Cardiac muscle cell (in vitro differentiated cells and primary cell): Measurements from ENCODE around the gene AQP12A. TPM values are rescaled to one million over a fixed set of nuclear protein-coding genes. Genes with fewer than 3 reads are reported as not detected.

Experiments
- DNase-seq, 2 donors: peaks; one replicate each; pipeline versions ENCODE4 v3.0.0 to v3.0.0-alpha.2; 2010 to 2017; ENCODE audit warnings: low read depth in 1 of 2, low spot score in 1 of 2
- H3K27ac ChIP-seq: fragments of 200-600 bp; sonication (generic); 2 replicates; pipeline ENCODE4 v1.5.1; 2016
- H3K27me3 ChIP-seq: fragments of 200-600 bp; sonication (generic); 2 replicates; pipeline ENCODE4 v1.6.0; 2016; ENCODE audit warnings: control low read depth
- H3K36me3 ChIP-seq: fragments of 200-600 bp; sonication (generic); 2 replicates; pipeline ENCODE4 v1.5.1; 2016; ENCODE audit warnings: control low read depth
- H3K4me1 ChIP-seq: fragments of 200-600 bp; sonication (generic); 2 replicates; pipeline ENCODE4 v1.8.1; 2017; ENCODE audit warnings: low read depth, mild to moderate bottlenecking, mixed run types
- H3K4me3 ChIP-seq: fragments of 200-600 bp; sonication (generic); 2 replicates; pipeline ENCODE4 v1.5.1; 2016; ENCODE audit warnings: mild to moderate bottlenecking
- H3K9me3 ChIP-seq: fragments of 200-600 bp; sonication (generic); 2 replicates; pipeline ENCODE4 v1.5.1; 2017; ENCODE audit warnings: low read depth, mild to moderate bottlenecking, control low read depth
- CTCF ChIP-seq: IDR thresholded peaks from 2 replicates; pipeline ENCODE4 v1.5.1; 2012; ENCODE audit warnings: low read depth, mild to moderate bottlenecking, low read length
- polyA plus RNA-seq: library from polyadenylated mRNA; unstranded; fragments of >200 nt; fragmentation: Nextera tagmentation; extraction: Ambion mirVana; gene quantifications from 2 replicates; pipeline ENCODE4 v1.2.1, GENCODE V29; 2016
- total RNA-seq: library from RNA; depleted of rRNA; stranded (reverse); fragments of >200 nt; gene quantifications from 2 replicates; pipeline ENCODE4 v1.2.3, GENCODE V29; 2016

Gene AQP12A
- total and polyA plus RNA-seq, 2 experiments from 2014 or later = not detected

GRCh38 chr2:240719676-240720545, 28.2 kb downstream of the AQP12A start:
- H3K9me3 ChIP-seq = no peaks in the 10 kb centered on the region
- no peak for TF ChIP-seq CTCF
- DNase-seq = no peak
- no peaks in the 10 kb centered on the region for H3K36me3 ChIP-seq
- H3K27ac ChIP-seq = no peak overlapping the region
- no peaks in the 10 kb centered on the region for H3K4me1 ChIP-seq
- H3K4me3 ChIP-seq = no peak overlapping the region
- H3K27me3 ChIP-seq = no peaks in the 10 kb centered on the region

GRCh38 chr2:240720686-240721595, 29.3 kb downstream of the AQP12A start:
- Histone ChIP-seq H3K36me3 (no peaks in the 10 kb centered on the region), H3K4me1 (no peaks in the 10 kb centered on the region), H3K9me3 (no peaks in the 10 kb centered on the region), H3K27ac (no peak overlapping the region), H3K27me3 (no peaks in the 10 kb centered on the region), H3K4me3 (no peak overlapping the region)
- DNase-seq = no peak
- TF ChIP-seq CTCF = no peak

- no peaks in the 10 kb centered on the region for H3K4me1 ChIP-seq
- no peaks in the 10 kb centered on the region for H3K36me3 ChIP-seq
Observed at GRCh38 chr2:240721596-240722180, 30.0 kb downstream of the AQP12A start.

GRCh38 chr2:240722376-240722775, 30.7 kb downstream of the AQP12A start:
- Histone ChIP-seq H3K27me3 (no peaks in the 10 kb centered on the region), H3K9me3 (no peaks in the 10 kb centered on the region), H3K4me1 (no peaks in the 10 kb centered on the region), H3K4me3 (no peak overlapping the region), H3K36me3 (no peaks in the 10 kb centered on the region), H3K27ac (no peak overlapping the region)
- TF ChIP-seq CTCF = no peak
- DNase-seq = no peak

More at GRCh38 chr2:240721596-240722180, 30.0 kb downstream of the AQP12A start:
- DNase-seq = no peak
- Histone ChIP-seq H3K9me3 (no peaks in the 10 kb centered on the region), H3K27me3 (no peaks in the 10 kb centered on the region), H3K4me3 (no peak overlapping the region), H3K27ac (no peak overlapping the region)
- TF ChIP-seq CTCF = no peak

- Histone ChIP-seq H3K27me3 (no peaks in the 10 kb centered on the region), H3K4me1 (no peaks in the 10 kb centered on the region), H3K36me3 (no peaks in the 10 kb centered on the region), H3K9me3 (no peaks in the 10 kb centered on the region), H3K4me3 (no peak overlapping the region), H3K27ac (no peak overlapping the region)
- TF ChIP-seq CTCF = no peak
- no peak for DNase-seq
Observed at GRCh38 chr2:240722796-240723735, 31.4 kb downstream of the AQP12A start.
